ENCODE data around the gene PLA2G6.

Gene PLA2G6

GRCh38 chr22:38072322-38073149 lies 109.1 kb downstream of the PLA2G6 start:
- TF ChIP-seq CTCF (IDR thresholded peaks at IDR 0.05; ENCODE audit: low read depth, low read length): no peak
- no peak for DNase-seq (ENCODE audit: extremely low read depth, low read depth)

- no peak for DNase-seq (ENCODE audit: extremely low read depth, low read depth)
- no peak for TF ChIP-seq CTCF (IDR thresholded peaks at IDR 0.05; ENCODE audit: low read depth, low read length)
Observed at GRCh38 chr22:38071421-38072321, 110.0 kb downstream of the PLA2G6 start.

GRCh38 chr22:38070250-38070921 lies 111.2 kb downstream of the PLA2G6 start:
- DNase-seq (ENCODE audit: extremely low read depth, low read depth): no peak
- TF ChIP-seq CTCF (IDR thresholded peaks at IDR 0.05; ENCODE audit: low read depth, low read length): no peak

- peak; percentile 59 for TF ChIP-seq CTCF (IDR thresholded peaks at IDR 0.05; ENCODE audit: low read depth, low read length)
- DNase-seq (ENCODE audit: extremely low read depth, low read depth): peak; percentile 61
Observed at GRCh38 chr22:38069372-38070249, 112.0 kb downstream of the PLA2G6 start.

- TF ChIP-seq CTCF (IDR thresholded peaks at IDR 0.05; ENCODE audit: low read depth, low read length): no peak
- DNase-seq (ENCODE audit: extremely low read depth, low read depth): no peak
Observed at GRCh38 chr22:38068641-38069371, 112.8 kb downstream of the PLA2G6 start.

- no peak for DNase-seq (ENCODE audit: extremely low read depth, low read depth)
- TF ChIP-seq CTCF (IDR thresholded peaks at IDR 0.05; ENCODE audit: low read depth, low read length): no peak
Observed at GRCh38 chr22:38067761-38068360, 113.8 kb downstream of the PLA2G6 start.

Measured in AG09319 (cell line).